Measurements from ENCODE around the gene ALDH6A1.

ALDH6A1 gene

DNA sequence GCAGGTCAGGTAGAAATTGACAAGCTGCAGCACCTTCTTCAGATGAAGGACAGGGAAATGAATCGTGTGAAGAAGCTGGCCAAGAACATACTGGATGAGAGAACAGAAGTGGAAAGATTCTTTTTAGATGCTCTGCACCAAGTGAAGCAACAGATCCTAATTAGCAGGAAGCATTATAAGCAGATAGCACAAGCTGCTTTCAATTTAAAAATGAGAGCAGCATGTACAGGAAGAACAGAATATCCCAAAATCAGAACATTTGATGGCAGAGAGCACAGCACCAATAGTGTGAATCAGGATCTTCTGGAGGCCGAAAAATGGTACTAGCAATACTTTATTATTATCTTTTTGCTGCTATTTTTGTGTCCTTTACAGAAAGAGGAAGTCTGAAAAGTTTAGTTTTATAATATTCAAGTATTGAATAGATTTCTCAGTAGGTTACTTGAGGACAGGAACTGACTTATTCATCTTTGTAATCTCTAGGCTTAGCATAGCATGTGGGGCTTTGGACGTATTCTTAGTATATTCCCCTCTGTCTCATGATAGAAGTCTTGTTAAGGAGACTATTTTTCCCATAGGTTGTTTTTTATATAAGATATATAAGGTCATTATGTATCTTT is 34.3 kb downstream of the ALDH6A1 start:
- DNase-seq (ENCODE audit: low spot score): no peak

GRCh38 chr14:74048281-74048680 is 36.0 kb downstream of the ALDH6A1 start:
- no peak for DNase-seq (ENCODE audit: low spot score)

- no peak for DNase-seq (ENCODE audit: low spot score)
These were observed 38.7 kb downstream of the ALDH6A1 start for GRCh38 chr14:74045522-74045921.

DNA sequence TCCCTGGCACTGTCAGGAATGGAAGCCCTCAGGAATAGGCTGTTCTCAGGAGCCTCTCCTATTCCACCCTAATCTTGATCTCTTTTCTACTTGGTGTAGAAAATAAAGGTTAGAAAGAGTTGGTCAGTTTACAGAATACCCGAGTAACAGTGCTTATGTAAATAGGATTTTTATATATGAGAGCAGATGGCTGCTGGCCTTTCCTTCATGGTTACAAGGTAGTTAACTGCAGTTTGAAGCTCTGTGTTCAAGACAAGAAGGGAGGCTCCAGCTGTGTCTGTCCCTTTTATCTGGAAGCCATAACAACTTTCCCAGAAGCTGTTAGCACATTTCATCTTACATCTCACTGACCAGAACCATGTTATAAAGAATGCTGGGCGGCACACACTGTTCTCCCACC is 42.0 kb downstream of the ALDH6A1 start:
- DNase-seq (ENCODE audit: low spot score): no peak

DNA sequence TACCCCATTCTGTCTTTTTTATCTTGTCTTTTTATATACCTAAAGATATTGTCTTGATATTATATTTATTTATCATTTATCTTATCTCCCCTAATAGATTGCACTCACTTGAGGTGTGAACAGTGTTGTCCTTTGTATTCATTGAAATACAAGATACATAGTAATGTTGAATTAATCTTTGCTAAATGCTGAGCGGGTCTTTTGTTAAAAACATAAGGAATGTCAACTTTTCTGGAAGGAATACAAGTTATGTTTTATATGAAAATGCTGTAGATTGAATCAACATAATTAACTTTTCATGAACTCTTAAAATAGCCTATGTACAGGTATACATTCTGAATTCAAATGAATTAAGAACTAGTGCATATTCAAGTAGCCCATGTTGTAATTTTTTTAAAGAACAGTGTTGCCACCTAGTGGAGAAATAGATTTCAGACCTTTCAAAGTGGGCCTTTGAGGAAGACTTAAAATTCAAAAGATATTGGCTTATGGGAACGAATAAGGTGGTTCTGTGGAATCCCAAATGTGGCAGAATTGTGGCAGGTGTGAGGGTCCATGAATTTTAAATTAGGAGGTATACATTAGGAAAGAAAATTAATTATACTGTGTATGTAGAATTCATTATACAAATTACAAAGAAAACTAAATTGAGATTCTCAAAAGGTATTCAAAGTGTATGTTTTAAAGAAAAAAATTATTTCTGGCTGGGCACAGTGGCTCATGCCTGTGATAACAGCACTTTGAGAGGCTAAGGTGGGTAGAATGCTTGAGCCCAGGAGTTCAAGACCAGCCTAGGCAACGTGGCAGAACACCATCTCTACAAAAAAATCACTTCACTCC is 46.0 kb downstream of the ALDH6A1 start:
- DNase-seq (ENCODE audit: low spot score): peak; percentile 32

DNA sequence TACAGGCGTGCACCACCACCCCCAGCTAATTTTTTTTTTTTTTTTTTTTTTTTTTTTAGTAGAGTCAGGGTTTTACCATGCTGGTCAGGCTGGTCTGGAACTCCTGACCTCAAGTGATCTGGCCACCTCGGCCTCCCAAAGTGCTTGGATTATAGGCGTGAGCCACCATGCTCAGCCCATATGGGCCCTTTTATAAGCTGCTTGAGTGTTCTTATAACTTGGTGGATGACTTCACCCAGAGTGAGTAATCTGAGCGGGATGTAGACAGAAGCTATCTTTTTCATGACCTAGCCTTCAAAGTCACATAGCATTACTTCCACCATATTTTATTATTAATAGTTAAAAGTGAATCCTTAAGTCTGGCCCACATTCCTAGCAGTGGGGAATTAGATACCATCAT is 48.7 kb downstream of the ALDH6A1 start:
- DNase-seq (ENCODE audit: low spot score): peak; percentile 27

- no peak for DNase-seq (ENCODE audit: low spot score)
These were observed 49.7 kb downstream of the ALDH6A1 start for GRCh38 chr14:74034572-74034971.

DNA sequence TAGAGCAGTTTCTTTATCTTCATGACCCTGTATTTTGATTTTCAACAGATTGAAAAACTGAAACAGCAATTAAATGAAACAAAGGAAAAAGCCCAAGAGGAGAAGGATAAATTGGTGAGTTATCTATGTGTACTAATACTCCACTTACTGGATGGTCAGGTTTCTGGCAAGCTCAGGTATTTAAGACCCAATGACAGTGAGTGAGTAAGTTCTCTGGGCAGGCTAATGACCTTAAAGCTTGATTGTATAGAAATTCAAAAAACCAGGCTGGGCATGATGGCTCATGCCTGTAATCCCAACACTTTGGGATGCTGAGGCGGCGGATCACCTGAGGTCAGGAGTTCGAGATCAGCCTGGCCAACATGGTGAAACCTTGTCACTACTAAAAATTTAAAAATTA is 55.1 kb downstream of the ALDH6A1 start:
- DNase-seq (ENCODE audit: low spot score): no peak

DNA sequence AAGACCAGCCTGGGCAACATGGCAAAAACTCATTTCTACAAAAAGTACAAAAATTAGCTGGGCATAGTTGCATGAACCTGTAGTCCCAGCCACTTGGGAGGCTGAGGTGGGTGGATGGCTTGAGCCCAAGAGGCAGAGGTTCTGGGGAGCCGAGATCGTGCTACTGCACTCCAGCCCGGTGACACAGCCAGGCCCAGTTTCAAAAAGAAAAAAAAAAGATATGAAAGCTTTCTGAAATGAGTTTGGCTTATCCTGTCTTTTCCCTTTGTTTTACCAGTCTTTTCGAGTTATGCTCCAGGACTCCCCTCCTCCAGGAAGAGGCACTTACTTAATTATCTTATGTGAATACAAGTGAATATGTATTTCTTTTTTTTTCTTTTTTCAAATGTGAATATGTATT is 61.9 kb downstream of the ALDH6A1 start:
- no peak for DNase-seq (ENCODE audit: low spot score)

DNA sequence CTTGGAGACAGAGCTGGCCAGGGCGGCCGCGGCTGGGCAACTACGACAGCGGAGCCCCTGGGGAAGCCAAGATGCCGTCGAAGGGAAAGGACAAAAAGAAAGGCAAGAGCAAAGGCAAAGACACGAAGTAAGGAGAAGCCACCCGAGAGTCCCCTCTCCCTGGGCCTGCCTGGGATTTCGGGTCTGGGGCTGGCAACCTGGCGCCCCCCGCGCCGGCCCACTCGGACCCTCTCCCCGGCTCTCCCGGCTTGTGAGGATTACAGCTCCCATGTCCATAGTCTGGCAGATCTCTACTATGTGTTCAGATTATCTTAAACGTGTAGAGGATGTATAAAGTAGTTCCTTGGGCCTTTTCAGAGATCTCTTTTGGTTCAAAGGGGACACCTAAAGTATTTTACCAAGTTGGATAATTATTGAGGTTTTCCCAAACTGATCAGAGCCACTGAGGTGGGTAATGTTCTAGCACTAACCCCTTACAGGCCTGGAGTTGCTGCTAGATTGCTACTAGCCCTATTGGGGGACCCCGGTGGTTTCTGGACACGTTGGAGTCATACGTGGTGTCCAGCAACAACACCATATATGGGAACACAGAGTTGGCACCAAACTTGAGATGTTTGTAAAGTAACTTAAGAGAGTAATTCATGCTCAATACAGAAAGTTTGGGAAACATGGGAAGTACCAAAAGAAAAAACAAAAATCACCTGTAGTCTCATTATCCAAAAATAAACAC is 64.7 kb downstream of the ALDH6A1 start:
- DNase-seq (ENCODE audit: low spot score): peak; percentile 25

- DNase-seq (ENCODE audit: low spot score): peak; percentile 98
These were observed 65.5 kb downstream of the ALDH6A1 start, which contains the start of the genes BBOF1 and ENTPD5 for GRCh38 chr14:74018586-74019407. TSS of gene BBOF1 (plus strand) at chr14:74019349. CDS start at chr14:74019479, 130 bp downstream. TSS of gene ENTPD5 (minus strand) at chr14:74019288. CDS start at chr14:73988102, 31,186 bp downstream.

GRCh38 chr14:74018174-74018585 is 66.1 kb downstream of the ALDH6A1 start:
- DNase-seq (ENCODE audit: low spot score): peak; percentile 61

- no peak for DNase-seq (ENCODE audit: low spot score)
These were observed 68.3 kb downstream of the ALDH6A1 start for GRCh38 chr14:74015963-74016362.

DNA sequence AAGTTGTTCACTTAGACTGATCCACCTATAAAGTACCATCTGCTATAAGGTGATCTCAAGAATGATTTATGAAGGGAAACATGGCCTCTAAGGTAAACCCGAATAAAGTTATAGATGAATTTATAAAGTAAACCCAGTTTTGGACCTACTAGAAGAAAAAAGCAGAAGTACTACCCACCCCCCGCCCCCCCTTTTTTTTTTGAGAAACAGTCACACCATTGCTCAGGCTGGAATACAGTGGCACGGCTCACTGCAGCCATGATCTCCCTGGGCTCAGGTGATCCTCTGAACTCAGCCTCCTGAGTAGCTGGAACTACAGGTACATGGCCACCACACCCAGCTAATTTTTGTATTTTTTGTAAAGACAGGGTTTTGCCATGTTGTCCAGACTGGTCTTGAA is 69.1 kb downstream of the ALDH6A1 start:
- DNase-seq (ENCODE audit: low spot score): no peak

GRCh38 chr14:74014299-74014698 is 70.0 kb downstream of the ALDH6A1 start:
- no peak for DNase-seq (ENCODE audit: low spot score)

DNA sequence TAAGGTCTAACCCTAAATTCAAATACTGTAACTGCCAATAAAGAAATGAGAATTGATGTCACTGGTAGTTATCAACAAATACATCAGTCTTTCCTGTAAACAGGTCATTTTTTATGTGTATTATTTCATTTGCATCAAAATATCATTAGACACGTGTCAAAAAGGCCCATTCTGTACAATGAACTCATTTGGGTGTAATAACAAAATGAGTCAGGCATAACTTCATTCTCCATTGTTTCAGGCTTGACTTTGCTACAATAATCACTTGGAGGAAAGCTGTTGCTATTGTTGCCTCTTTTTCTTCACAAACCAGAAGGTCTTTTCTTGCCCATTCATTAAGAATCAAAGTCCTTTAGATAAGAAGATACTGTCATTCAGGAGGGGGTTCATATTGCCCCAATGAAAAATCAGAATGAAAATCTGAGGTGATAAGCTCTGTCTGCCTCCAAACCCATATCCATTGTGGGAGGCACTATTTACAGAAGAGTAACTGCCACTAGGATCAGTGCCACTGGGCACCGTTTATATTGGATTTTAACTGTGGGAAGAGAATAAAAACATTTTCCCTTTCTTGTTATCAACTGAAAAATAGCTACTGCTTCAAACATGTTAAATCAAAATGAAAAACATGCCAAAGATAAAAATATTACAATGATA is 75.3 kb downstream of the ALDH6A1 start:
- no peak for DNase-seq (ENCODE audit: low spot score)
